ENCODE measurements around the gene MYO1D.

MYO1D gene

GRCh38 chr17:32709562-32709961 is 167.4 kb downstream of the MYO1D start:
- H3K27ac ChIP-seq (ENCODE audit: insufficient read depth, low read length, poor library complexity, severe bottlenecking), result no peak overlapping the region
- no peaks in the 10 kb centered on the region for H3K27me3 ChIP-seq (replicated peaks; ENCODE audit: control insufficient read depth, insufficient read depth, low read length, poor library complexity, severe bottlenecking)
- no peak for DNase-seq
- no peaks in the 10 kb centered on the region for H3K9me3 ChIP-seq (ENCODE audit: control insufficient read depth, low read length)
- H3K36me3 ChIP-seq (ENCODE audit: control insufficient read depth, insufficient read depth, low read length), result no peaks in the 10 kb centered on the region
- no peak overlapping the region for H3K4me3 ChIP-seq (ENCODE audit: insufficient read depth, low read depth, low read length, poor library complexity, severe bottlenecking)
- no peaks in the 10 kb centered on the region for H3K4me1 ChIP-seq (ENCODE audit: control insufficient read depth, insufficient read depth, low read length, poor library complexity, severe bottlenecking)

- no peak overlapping the region for H3K27ac ChIP-seq (ENCODE audit: insufficient read depth, low read length, poor library complexity, severe bottlenecking)
- no peak overlapping the region for H3K4me3 ChIP-seq (ENCODE audit: insufficient read depth, low read depth, low read length, poor library complexity, severe bottlenecking)
- H3K4me1 ChIP-seq (ENCODE audit: control insufficient read depth, insufficient read depth, low read length, poor library complexity, severe bottlenecking), result no peaks in the 10 kb centered on the region
- no peaks in the 10 kb centered on the region for H3K9me3 ChIP-seq (ENCODE audit: control insufficient read depth, low read length)
- no peaks in the 10 kb centered on the region for H3K36me3 ChIP-seq (ENCODE audit: control insufficient read depth, insufficient read depth, low read length)
- no peak for DNase-seq
- H3K27me3 ChIP-seq (replicated peaks; ENCODE audit: control insufficient read depth, insufficient read depth, low read length, poor library complexity, severe bottlenecking), result no peaks in the 10 kb centered on the region
Measured at GRCh38 chr17:32701871-32702270, 175.1 kb downstream of the MYO1D start.

- no peak overlapping the region for H3K27ac ChIP-seq (ENCODE audit: insufficient read depth, low read length, poor library complexity, severe bottlenecking)
- no peaks in the 10 kb centered on the region for H3K36me3 ChIP-seq (ENCODE audit: control insufficient read depth, insufficient read depth, low read length)
- H3K27me3 ChIP-seq (replicated peaks; ENCODE audit: control insufficient read depth, insufficient read depth, low read length, poor library complexity, severe bottlenecking), result no peaks in the 10 kb centered on the region
- no peaks in the 10 kb centered on the region for H3K4me1 ChIP-seq (ENCODE audit: control insufficient read depth, insufficient read depth, low read length, poor library complexity, severe bottlenecking)
- no peaks in the 10 kb centered on the region for H3K9me3 ChIP-seq (ENCODE audit: control insufficient read depth, low read length)
- no peak overlapping the region for H3K4me3 ChIP-seq (ENCODE audit: insufficient read depth, low read depth, low read length, poor library complexity, severe bottlenecking)
- no peak for DNase-seq
Measured at GRCh38 chr17:32699247-32699646, 177.7 kb downstream of the MYO1D start.

DNA sequence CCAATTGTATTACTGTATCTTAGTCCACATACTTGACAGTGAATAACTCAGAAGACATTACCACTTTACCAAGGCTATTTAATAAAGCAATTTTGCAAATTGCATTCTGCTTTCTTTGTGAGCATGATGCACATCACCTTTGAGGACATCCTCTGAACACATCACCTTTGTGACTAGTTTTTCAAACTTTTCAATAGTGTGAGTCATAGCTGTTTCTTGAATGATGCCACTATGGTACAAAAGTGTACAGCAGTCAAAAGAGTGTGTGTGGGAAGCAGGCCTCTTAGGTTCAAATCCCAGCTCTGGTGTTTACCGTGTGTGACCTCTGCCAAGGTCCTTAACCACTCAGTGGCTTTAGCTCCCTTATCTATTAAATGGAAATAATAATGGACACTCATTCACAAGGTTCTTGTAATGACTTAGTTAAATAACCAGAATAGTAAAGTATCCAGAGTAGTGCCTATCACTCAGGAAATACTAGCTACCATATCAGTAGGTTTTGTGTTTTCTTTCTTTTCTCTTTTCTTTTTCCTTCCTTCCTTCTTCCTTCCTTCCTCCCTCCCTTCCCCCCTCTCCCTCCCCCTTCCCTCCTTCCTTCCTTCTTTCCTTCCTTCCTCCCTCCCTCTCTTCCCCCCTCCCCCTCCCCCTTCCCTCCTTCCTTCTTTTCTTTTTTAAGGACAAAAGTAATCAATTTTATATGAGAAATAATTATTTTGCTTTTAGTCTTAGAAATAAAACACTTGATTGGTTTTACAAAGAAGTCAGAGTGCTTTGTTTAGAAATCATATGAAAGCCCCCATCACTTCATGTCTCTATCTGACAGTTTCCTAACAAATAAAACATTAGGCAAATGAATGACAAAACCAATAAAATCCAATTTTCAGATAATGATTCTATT is 178.9 kb downstream of the MYO1D start:
- no peaks in the 10 kb centered on the region for H3K27me3 ChIP-seq (replicated peaks; ENCODE audit: control insufficient read depth, insufficient read depth, low read length, poor library complexity, severe bottlenecking)
- no peaks in the 10 kb centered on the region for H3K9me3 ChIP-seq (ENCODE audit: control insufficient read depth, low read length)
- H3K36me3 ChIP-seq (ENCODE audit: control insufficient read depth, insufficient read depth, low read length), result no peaks in the 10 kb centered on the region
- no peaks in the 10 kb centered on the region for H3K4me1 ChIP-seq (ENCODE audit: control insufficient read depth, insufficient read depth, low read length, poor library complexity, severe bottlenecking)
- H3K27ac ChIP-seq (ENCODE audit: insufficient read depth, low read length, poor library complexity, severe bottlenecking), result no peak overlapping the region
- no peak for DNase-seq
- no peak overlapping the region for H3K4me3 ChIP-seq (ENCODE audit: insufficient read depth, low read depth, low read length, poor library complexity, severe bottlenecking)

- Histone ChIP-seq H3K36me3 (ENCODE audit: control insufficient read depth, insufficient read depth, low read length) (no peaks in the 10 kb centered on the region), H3K27ac (ENCODE audit: insufficient read depth, low read length, poor library complexity, severe bottlenecking) (no peak overlapping the region), H3K4me3 (ENCODE audit: insufficient read depth, low read depth, low read length, poor library complexity, severe bottlenecking) (no peak overlapping the region), H3K4me1 (ENCODE audit: control insufficient read depth, insufficient read depth, low read length, poor library complexity, severe bottlenecking) (no peaks in the 10 kb centered on the region), H3K9me3 (ENCODE audit: control insufficient read depth, low read length) (no peaks in the 10 kb centered on the region), H3K27me3 (replicated peaks; ENCODE audit: control insufficient read depth, insufficient read depth, low read length, poor library complexity, severe bottlenecking) (no peaks in the 10 kb centered on the region)
- DNase-seq, result no peak
Measured at GRCh38 chr17:32696426-32696825, 180.5 kb downstream of the MYO1D start.

DNA sequence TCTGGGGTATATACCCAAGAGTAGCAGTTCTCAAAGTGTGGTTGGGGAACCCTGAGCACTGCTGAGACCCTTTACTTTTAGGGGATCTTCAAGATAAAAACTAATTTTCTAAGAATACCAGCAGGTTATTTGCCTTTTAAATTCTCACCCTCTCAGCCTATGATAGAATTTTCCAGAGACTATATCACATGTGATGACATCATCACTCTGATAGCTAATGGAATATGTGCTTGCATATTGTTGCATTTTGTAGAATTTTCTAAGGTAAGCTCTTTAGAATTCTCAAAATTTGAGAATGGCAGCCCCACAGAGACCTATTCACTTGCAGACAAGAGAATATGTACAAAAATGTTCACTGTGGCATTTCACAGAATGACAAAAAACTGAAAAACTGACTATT is 181.1 kb downstream of the MYO1D start:
- DNase-seq, result no peak
- Histone ChIP-seq H3K9me3 (ENCODE audit: control insufficient read depth, low read length) (no peaks in the 10 kb centered on the region), H3K27ac (ENCODE audit: insufficient read depth, low read length, poor library complexity, severe bottlenecking) (no peak overlapping the region), H3K36me3 (ENCODE audit: control insufficient read depth, insufficient read depth, low read length) (no peaks in the 10 kb centered on the region), H3K4me3 (ENCODE audit: insufficient read depth, low read depth, low read length, poor library complexity, severe bottlenecking) (no peak overlapping the region), H3K4me1 (ENCODE audit: control insufficient read depth, insufficient read depth, low read length, poor library complexity, severe bottlenecking) (no peaks in the 10 kb centered on the region), H3K27me3 (replicated peaks; ENCODE audit: control insufficient read depth, insufficient read depth, low read length, poor library complexity, severe bottlenecking) (no peaks in the 10 kb centered on the region)

DNA sequence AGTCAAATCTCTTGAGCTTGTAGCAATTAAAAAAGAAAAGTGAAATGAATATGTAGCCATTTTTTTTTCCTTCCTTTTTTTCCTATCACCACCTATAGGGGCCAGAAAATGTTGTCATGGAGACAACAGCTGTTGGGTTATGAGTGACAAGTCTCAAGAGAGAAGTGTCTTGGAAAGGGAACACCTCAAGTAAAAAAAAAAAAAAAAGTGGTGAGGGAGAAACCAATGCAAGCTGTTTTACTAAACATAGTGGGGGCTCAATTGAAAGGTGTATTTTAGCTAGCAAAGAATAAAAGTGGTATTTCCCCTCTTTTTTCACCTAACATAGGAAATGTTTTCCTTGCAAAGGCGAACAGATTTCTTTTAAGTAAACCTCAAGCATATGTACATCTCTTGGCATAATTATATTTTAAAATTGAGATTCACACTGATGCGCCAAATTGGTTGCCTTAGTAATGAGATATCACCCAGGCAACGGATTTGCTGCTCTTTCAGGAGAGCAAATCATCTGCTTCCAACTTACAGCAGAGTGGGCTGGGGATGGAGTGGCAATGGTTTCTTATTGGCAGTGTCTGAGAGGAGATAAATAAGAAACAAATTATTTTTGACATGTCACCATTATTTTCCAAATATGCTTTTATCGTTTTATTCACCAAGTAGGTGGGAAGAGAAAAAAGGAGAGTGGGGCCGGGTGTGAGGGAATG is 183.6 kb downstream of the MYO1D start:
- no peak overlapping the region for H3K27ac ChIP-seq (ENCODE audit: insufficient read depth, low read length, poor library complexity, severe bottlenecking)
- no peaks in the 10 kb centered on the region for H3K9me3 ChIP-seq (ENCODE audit: control insufficient read depth, low read length)
- no peaks in the 10 kb centered on the region for H3K36me3 ChIP-seq (ENCODE audit: control insufficient read depth, insufficient read depth, low read length)
- H3K4me3 ChIP-seq (ENCODE audit: insufficient read depth, low read depth, low read length, poor library complexity, severe bottlenecking), result no peak overlapping the region
- no peaks in the 10 kb centered on the region for H3K27me3 ChIP-seq (replicated peaks; ENCODE audit: control insufficient read depth, insufficient read depth, low read length, poor library complexity, severe bottlenecking)
- no peak for DNase-seq
- no peaks in the 10 kb centered on the region for H3K4me1 ChIP-seq (ENCODE audit: control insufficient read depth, insufficient read depth, low read length, poor library complexity, severe bottlenecking)

- DNase-seq, result no peak
- H3K9me3 ChIP-seq (ENCODE audit: control insufficient read depth, low read length), result no peaks in the 10 kb centered on the region
- H3K36me3 ChIP-seq (ENCODE audit: control insufficient read depth, insufficient read depth, low read length), result no peaks in the 10 kb centered on the region
- H3K27ac ChIP-seq (ENCODE audit: insufficient read depth, low read length, poor library complexity, severe bottlenecking), result no peak overlapping the region
- no peak overlapping the region for H3K4me3 ChIP-seq (ENCODE audit: insufficient read depth, low read depth, low read length, poor library complexity, severe bottlenecking)
- H3K27me3 ChIP-seq (replicated peaks; ENCODE audit: control insufficient read depth, insufficient read depth, low read length, poor library complexity, severe bottlenecking), result no peaks in the 10 kb centered on the region
- no peaks in the 10 kb centered on the region for H3K4me1 ChIP-seq (ENCODE audit: control insufficient read depth, insufficient read depth, low read length, poor library complexity, severe bottlenecking)
Measured at GRCh38 chr17:32692179-32692578, 184.7 kb downstream of the MYO1D start.

- no peaks in the 10 kb centered on the region for H3K36me3 ChIP-seq (ENCODE audit: control insufficient read depth, insufficient read depth, low read length)
- H3K27me3 ChIP-seq (replicated peaks; ENCODE audit: control insufficient read depth, insufficient read depth, low read length, poor library complexity, severe bottlenecking), result no peaks in the 10 kb centered on the region
- no peak overlapping the region for H3K27ac ChIP-seq (ENCODE audit: insufficient read depth, low read length, poor library complexity, severe bottlenecking)
- no peak for DNase-seq
- no peak overlapping the region for H3K4me3 ChIP-seq (ENCODE audit: insufficient read depth, low read depth, low read length, poor library complexity, severe bottlenecking)
- H3K4me1 ChIP-seq (ENCODE audit: control insufficient read depth, insufficient read depth, low read length, poor library complexity, severe bottlenecking), result no peaks in the 10 kb centered on the region
- no peaks in the 10 kb centered on the region for H3K9me3 ChIP-seq (ENCODE audit: control insufficient read depth, low read length)
Measured at GRCh38 chr17:32689348-32689747, 187.6 kb downstream of the MYO1D start.

DNA sequence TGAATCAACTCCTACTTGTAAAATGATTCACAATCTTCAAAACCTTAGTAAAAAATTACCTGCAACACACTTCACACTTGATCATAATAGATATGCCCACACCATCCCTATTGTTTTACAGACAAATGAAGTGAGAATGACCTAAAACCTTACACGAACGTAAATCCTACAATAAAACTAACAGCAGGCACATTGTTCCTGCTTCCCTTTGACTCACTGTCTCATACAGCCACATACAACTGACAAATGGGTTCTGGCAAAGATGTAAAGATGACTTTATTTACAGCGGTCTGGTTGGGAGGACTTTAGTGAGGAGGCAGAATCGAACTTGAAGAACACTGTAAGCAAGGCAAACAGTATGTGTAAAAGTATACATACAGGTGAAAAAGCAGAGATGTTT is 188.7 kb downstream of the MYO1D start:
- H3K27ac ChIP-seq (ENCODE audit: insufficient read depth, low read length, poor library complexity, severe bottlenecking), result no peak overlapping the region
- H3K36me3 ChIP-seq (ENCODE audit: control insufficient read depth, insufficient read depth, low read length), result no peaks in the 10 kb centered on the region
- H3K9me3 ChIP-seq (ENCODE audit: control insufficient read depth, low read length), result no peaks in the 10 kb centered on the region
- no peaks in the 10 kb centered on the region for H3K27me3 ChIP-seq (replicated peaks; ENCODE audit: control insufficient read depth, insufficient read depth, low read length, poor library complexity, severe bottlenecking)
- H3K4me1 ChIP-seq (ENCODE audit: control insufficient read depth, insufficient read depth, low read length, poor library complexity, severe bottlenecking), result no peaks in the 10 kb centered on the region
- DNase-seq, result no peak
- H3K4me3 ChIP-seq (ENCODE audit: insufficient read depth, low read depth, low read length, poor library complexity, severe bottlenecking), result no peak overlapping the region

Data from effector memory CD4-positive, alpha-beta T cell (primary cell).